IMR-90 (cell line): ENCODE measurements around the gene PRELID1.

ENCODE experiments used
- MAFK ChIP-seq: IDR thresholded peaks from 2 replicates; pipeline ENCODE4 v1.6.1; 2012; ENCODE audit warnings: low read depth, low read length, improper control_type of control experiment
- MXI1 ChIP-seq: IDR thresholded peaks from 2 replicates; pipeline ENCODE4 v1.6.1; 2012; ENCODE audit warnings: low read depth, mild to moderate bottlenecking, low read length, moderate library complexity, borderline replicate concordance
- POLR2A ChIP-seq: IDR thresholded peaks from 2 replicates; pipeline ENCODE4 v1.6.1; 2012; ENCODE audit warnings: mild to moderate bottlenecking, low read depth, low read length
- RAD21 ChIP-seq: IDR thresholded peaks from 2 replicates; pipeline ENCODE4 v1.6.1; 2012; ENCODE audit warnings: low read length, improper control_type of control experiment
- RCOR1 ChIP-seq: IDR thresholded peaks from 2 replicates; pipeline ENCODE4 v1.6.1; 2012; ENCODE audit warnings: mild to moderate bottlenecking, low read length, improper control_type of control experiment; ENCODE audit not compliant: insufficient replicate concordance
- SMC3 ChIP-seq: fragments of 150-350 bp; IDR thresholded peaks from 2 replicates; pipeline ENCODE4 v1.6.1; 2016; ENCODE audit warnings: low read depth, mild to moderate bottlenecking, antibody characterized with exemption, low read length, moderate library complexity
- TF ChIP-seq, protein P1 (sequence below): conservative IDR thresholded peaks from 2 replicates; pipeline ENCODE4 v1.5.1; 2012; ENCODE audit warnings: mild to moderate bottlenecking, low read depth, low read length, improper control_type of control experiment

DNA sequence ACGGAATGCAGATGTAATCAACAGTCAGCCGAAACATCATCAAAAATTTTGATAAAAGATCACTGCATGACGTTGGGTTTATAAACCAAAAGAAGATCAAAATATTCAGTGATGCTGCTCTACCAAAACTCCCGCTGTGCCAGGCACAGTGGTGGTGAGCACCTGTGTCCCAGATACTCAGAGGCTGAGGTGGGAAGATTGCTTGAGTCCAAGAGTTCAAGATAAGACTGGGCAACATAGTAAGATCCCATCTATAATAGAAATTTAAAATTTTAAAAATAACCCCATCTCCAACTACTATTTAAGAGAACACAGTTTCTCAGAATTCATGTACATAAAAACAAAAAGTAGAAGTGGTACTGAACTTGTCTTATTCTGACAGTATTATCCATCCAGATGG is 44.1 kb downstream of the PRELID1 start:
- no peak for TF ChIP-seq POLR2A
- TF ChIP-seq, protein P1, sequence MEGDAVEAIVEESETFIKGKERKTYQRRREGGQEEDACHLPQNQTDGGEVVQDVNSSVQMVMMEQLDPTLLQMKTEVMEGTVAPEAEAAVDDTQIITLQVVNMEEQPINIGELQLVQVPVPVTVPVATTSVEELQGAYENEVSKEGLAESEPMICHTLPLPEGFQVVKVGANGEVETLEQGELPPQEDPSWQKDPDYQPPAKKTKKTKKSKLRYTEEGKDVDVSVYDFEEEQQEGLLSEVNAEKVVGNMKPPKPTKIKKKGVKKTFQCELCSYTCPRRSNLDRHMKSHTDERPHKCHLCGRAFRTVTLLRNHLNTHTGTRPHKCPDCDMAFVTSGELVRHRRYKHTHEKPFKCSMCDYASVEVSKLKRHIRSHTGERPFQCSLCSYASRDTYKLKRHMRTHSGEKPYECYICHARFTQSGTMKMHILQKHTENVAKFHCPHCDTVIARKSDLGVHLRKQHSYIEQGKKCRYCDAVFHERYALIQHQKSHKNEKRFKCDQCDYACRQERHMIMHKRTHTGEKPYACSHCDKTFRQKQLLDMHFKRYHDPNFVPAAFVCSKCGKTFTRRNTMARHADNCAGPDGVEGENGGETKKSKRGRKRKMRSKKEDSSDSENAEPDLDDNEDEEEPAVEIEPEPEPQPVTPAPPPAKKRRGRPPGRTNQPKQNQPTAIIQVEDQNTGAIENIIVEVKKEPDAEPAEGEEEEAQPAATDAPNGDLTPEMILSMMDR = no peak
- TF ChIP-seq RAD21 = no peak
- no peak for TF ChIP-seq MXI1
- no peak for TF ChIP-seq SMC3
- no peak for TF ChIP-seq MAFK
- TF ChIP-seq RCOR1 = no peak
